GM23338 (cell line): ENCODE results near the gene WEE2. TPM values are rescaled to one million over a fixed set of nuclear protein-coding genes. Genes with fewer than 3 reads are reported as not detected.

Experiments
- ATAC-seq: fragments of 200-7000 bp; cut with Tn5 transposase; 3 replicates; pipeline ENCODE4 v1.9.1; 2020
- DNase-seq: peaks from one replicate; pipeline ENCODE4 v3.0.0-alpha.2; 2015; ENCODE audit warnings: low spot score
- H2AFZ ChIP-seq: fragments of 200-600 bp; sonication (generic); 2 replicates; pipeline ENCODE4 v1.8.0; 2016; ENCODE audit warnings: antibody characterized with exemption, mild to moderate bottlenecking, moderate library complexity
- H3F3A ChIP-seq: fragments of 200-600 bp; sonication (generic); replicated peaks from 2 replicates; pipeline ENCODE4 v1.8.0; 2017; ENCODE audit warnings: antibody characterized with exemption, mixed run types, low read depth
- H3K27ac ChIP-seq: fragments of 200-600 bp; sonication (generic); 2 replicates; pipeline ENCODE4 v1.6.1; 2016; ENCODE audit warnings: low read depth
- H3K27me3 ChIP-seq: fragments of 200-600 bp; sonication (generic); 2 replicates; pipeline ENCODE4 v1.8.0; 2016; ENCODE audit warnings: mild to moderate bottlenecking, mixed run types, moderate library complexity; ENCODE audit not compliant: insufficient read depth
- H3K36me3 ChIP-seq: fragments of 200-600 bp; sonication (generic); 2 replicates; pipeline ENCODE4 v1.8.0; 2016; ENCODE audit warnings: mild to moderate bottlenecking; ENCODE audit not compliant: insufficient read depth
- H3K4me1 ChIP-seq: fragments of 200-600 bp; sonication (generic); 2 replicates; pipeline ENCODE4 v1.8.0; 2016; ENCODE audit warnings: mild to moderate bottlenecking, moderate library complexity; ENCODE audit not compliant: insufficient read depth
- H3K4me2 ChIP-seq: fragments of 200-600 bp; sonication (generic); 2 replicates; pipeline ENCODE4 v1.7.1; 2017; ENCODE audit warnings: mixed run types
- H3K4me3 ChIP-seq: fragments of 200-600 bp; sonication (generic); 2 replicates; pipeline ENCODE4 v1.6.1; 2016; ENCODE audit warnings: mixed run types
- H3K79me2 ChIP-seq: fragments of 200-600 bp; sonication (generic); replicated peaks from 2 replicates; pipeline ENCODE4 v1.8.0; 2017; ENCODE audit warnings: mild to moderate bottlenecking; ENCODE audit not compliant: insufficient read depth
- H3K9me2 ChIP-seq: fragments of 200-600 bp; sonication (generic); 2 replicates; pipeline ENCODE4 v1.8.0; 2017; ENCODE audit not compliant: insufficient read depth
- H4K20me1 ChIP-seq: fragments of 200-600 bp; sonication (generic); replicated peaks from 2 replicates; pipeline ENCODE4 v1.8.0; 2017; ENCODE audit warnings: mild to moderate bottlenecking; ENCODE audit not compliant: insufficient read depth
- H3K27ac Mint-ChIP-seq: 2 replicates; pipeline ENCODE4 v1.8.0; 2020; ENCODE audit warnings: inconsistent platforms, mild to moderate bottlenecking, moderate library complexity, mixed read lengths
- H3K27me3 Mint-ChIP-seq: 3 replicates; pipeline ENCODE4 v1.8.0; 2022; ENCODE audit warnings: low read depth, mild to moderate bottlenecking, moderate library complexity, mixed read lengths, inconsistent platforms; ENCODE audit not compliant: insufficient read depth, poor library complexity
- H3K36me3 Mint-ChIP-seq: 3 replicates; pipeline ENCODE4 v1.8.0; 2021; ENCODE audit warnings: low read depth, mild to moderate bottlenecking, inconsistent platforms, moderate library complexity, mixed read lengths
- H3K4me1 Mint-ChIP-seq: 3 replicates; pipeline ENCODE4 v1.8.0; 2020; ENCODE audit warnings: mild to moderate bottlenecking, inconsistent platforms, mixed read lengths
- H3K4me3 Mint-ChIP-seq: 3 replicates; pipeline ENCODE4 v1.8.0; 2021; ENCODE audit warnings: moderate library complexity, mild to moderate bottlenecking, inconsistent platforms, mixed read lengths
- H3K9me3 Mint-ChIP-seq: 3 replicates; pipeline ENCODE4 v1.8.0; 2020; ENCODE audit warnings: moderate library complexity, mild to moderate bottlenecking, inconsistent platforms, mixed read lengths
- CREB1 ChIP-seq: fragments of 250-450 bp; sonication (Bioruptor Pico); IDR thresholded peaks from 2 replicates; pipeline ENCODE4 v1.5.0; 2020; ENCODE audit warnings: low read depth, mild to moderate bottlenecking, moderate library complexity
- CTCF ChIP-seq, 2 experiments: fragments of 200-600 bp in 1 of 2; sonication (generic) in 1 of 2; conservative IDR thresholded peaks; 2 replicates each; pipeline versions ENCODE4 v1.5.1 to v1.6.1; 2016 to 2017; ENCODE audit warnings: antibody characterized with exemption in 2 of 2, low read depth in 2 of 2, mild to moderate bottlenecking in 2 of 2, moderate library complexity in 1 of 2
- EZH2phosphoT487 ChIP-seq: fragments of 200-600 bp; sonication (generic); IDR thresholded peaks from one replicate; pipeline ENCODE4 v1.8.1; 2018; ENCODE audit warnings: antibody characterized with exemption; ENCODE audit not compliant: unreplicated experiment
- POLR2AphosphoS5 ChIP-seq: IDR thresholded peaks from 2 replicates; pipeline ENCODE4 v1.6.1; 2016; ENCODE audit warnings: antibody characterized with exemption, low read depth
- STAT1 ChIP-seq: IDR thresholded peaks from one replicate; pipeline ENCODE4 v1.6.1; 2016; ENCODE audit warnings: antibody characterized with exemption; ENCODE audit not compliant: unreplicated experiment
- ZNF114 ChIP-seq: fragments of 250-450 bp; sonication (Bioruptor Pico); IDR thresholded peaks from 2 replicates; pipeline ENCODE4 v1.5.0; 2020; ENCODE audit warnings: mild to moderate bottlenecking, moderate library complexity
- polyA plus RNA-seq: library from polyadenylated mRNA; unstranded; fragments of >200 nt; fragmentation: Nextera tagmentation; extraction: Ambion mirVana; gene quantifications from 2 replicates; pipeline ENCODE4 v1.2.1, GENCODE V29; 2016
- total RNA-seq: library from RNA; depleted of rRNA; stranded (reverse); fragments of >200 nt; shearing (Covaris generic); gene quantifications from 2 replicates; pipeline ENCODE4 v1.2.3, GENCODE V29; 2014
- TF ChIP-seq, protein P1 (sequence below): fragments of 250-450 bp; sonication (Bioruptor Pico); IDR thresholded peaks from 2 replicates; pipeline ENCODE4 v1.5.0; 2020; ENCODE audit warnings: mild to moderate bottlenecking, moderate library complexity

Gene WEE2
- total and polyA plus RNA-seq, 2 experiments from 2014 or later: not detected

DNA sequence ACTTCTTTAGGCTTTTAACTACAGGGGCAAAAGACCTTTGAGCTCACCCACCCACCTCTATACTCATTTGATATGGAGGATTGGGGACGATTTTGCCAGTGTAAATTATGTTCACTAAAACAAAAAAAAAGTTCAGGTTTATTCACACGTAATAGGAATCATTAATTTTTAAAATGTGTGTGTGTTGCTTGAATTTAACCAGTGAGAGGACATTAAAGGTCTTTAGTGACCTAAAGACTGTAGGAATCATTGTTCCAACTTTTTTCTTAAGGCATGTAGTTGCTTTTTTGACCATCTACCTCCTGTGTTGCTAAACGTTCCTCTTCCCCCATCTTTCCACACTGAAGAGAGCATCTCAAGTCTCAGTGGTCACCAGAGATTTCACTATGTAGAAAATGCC lies 31.1 kb downstream of the WEE2 start:
- Mint-ChIP-seq H3K27me3 (peaks cover 4% of the 10 kb centered on the region), H3K27ac (peak overlapping the region; percentile 60), H3K4me3 (peak overlapping the region; percentile 99), H3K36me3 (peaks cover 51% of the 10 kb centered on the region), H3K9me3 (no peaks in the 10 kb centered on the region), H3K4me1 (peaks cover 17% of the 10 kb centered on the region)
- TF ChIP-seq ZNF114 (CRISPR knock-in tag): no peak
- no peak for TF ChIP-seq CTCF (conservative IDR thresholded peaks at IDR 0.05; ENCODE audit: low read depth in 2 of 2)
- no peak for TF ChIP-seq CREB1 (CRISPR knock-in tag)
- TF ChIP-seq POLR2AphosphoS5: no peak
- TF ChIP-seq, protein P1, sequence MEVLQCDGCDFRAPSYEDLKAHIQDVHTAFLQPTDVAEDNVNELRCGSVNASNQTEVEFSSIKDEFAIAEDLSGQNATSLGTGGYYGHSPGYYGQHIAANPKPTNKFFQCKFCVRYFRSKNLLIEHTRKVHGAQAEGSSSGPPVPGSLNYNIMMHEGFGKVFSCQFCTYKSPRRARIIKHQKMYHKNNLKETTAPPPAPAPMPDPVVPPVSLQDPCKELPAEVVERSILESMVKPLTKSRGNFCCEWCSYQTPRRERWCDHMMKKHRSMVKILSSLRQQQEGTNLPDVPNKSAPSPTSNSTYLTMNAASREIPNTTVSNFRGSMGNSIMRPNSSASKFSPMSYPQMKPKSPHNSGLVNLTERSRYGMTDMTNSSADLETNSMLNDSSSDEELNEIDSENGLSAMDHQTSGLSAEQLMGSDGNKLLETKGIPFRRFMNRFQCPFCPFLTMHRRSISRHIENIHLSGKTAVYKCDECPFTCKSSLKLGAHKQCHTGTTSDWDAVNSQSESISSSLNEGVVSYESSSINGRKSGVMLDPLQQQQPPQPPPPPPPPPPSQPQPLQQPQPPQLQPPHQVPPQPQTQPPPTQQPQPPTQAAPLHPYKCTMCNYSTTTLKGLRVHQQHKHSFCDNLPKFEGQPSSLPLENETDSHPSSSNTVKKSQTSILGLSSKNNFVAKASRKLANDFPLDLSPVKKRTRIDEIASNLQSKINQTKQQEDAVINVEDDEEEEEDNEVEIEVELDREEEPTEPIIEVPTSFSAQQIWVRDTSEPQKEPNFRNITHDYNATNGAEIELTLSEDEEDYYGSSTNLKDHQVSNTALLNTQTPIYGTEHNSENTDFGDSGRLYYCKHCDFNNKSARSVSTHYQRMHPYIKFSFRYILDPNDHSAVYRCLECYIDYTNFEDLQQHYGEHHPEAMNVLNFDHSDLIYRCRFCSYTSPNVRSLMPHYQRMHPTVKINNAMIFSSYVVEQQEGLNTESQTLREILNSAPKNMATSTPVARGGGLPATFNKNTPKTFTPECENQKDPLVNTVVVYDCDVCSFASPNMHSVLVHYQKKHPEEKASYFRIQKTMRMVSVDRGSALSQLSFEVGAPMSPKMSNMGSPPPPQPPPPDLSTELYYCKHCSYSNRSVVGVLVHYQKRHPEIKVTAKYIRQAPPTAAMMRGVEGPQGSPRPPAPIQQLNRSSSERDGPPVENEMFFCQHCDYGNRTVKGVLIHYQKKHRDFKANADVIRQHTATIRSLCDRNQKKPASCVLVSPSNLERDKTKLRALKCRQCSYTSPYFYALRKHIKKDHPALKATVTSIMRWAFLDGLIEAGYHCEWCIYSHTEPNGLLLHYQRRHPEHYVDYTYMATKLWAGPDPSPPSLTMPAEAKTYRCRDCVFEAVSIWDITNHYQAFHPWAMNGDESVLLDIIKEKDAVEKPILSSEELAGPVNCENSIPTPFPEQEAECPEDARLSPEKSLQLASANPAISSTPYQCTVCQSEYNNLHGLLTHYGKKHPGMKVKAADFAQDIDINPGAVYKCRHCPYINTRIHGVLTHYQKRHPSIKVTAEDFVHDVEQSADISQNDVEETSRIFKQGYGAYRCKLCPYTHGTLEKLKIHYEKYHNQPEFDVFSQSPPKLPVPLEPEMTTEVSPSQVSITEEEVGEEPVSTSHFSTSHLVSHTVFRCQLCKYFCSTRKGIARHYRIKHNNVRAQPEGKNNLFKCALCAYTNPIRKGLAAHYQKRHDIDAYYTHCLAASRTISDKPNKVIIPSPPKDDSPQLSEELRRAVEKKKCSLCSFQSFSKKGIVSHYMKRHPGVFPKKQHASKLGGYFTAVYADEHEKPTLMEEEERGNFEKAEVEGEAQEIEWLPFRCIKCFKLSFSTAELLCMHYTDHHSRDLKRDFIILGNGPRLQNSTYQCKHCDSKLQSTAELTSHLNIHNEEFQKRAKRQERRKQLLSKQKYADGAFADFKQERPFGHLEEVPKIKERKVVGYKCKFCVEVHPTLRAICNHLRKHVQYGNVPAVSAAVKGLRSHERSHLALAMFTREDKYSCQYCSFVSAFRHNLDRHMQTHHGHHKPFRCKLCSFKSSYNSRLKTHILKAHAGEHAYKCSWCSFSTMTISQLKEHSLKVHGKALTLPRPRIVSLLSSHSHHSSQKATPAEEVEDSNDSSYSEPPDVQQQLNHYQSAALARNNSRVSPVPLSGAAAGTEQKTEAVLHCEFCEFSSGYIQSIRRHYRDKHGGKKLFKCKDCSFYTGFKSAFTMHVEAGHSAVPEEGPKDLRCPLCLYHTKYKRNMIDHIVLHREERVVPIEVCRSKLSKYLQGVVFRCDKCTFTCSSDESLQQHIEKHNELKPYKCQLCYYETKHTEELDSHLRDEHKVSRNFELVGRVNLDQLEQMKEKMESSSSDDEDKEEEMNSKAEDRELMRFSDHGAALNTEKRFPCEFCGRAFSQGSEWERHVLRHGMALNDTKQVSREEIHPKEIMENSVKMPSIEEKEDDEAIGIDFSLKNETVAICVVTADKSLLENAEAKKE (CRISPR knock-in tag): no peak
- TF ChIP-seq STAT1: no peak
- TF ChIP-seq EZH2phosphoT487: no peak
- Histone ChIP-seq H3K4me2 (peak overlapping the region; percentile 81), H4K20me1 (peaks cover 16% of the 10 kb centered on the region), H3F3A (0 out of 2 replicates have a peak, but pooled peaks cover 3% of the 10 kb centered on the region), H3K4me1 (peaks cover 8% of the 10 kb centered on the region), H2AFZ (no peak overlapping the region), H3K27ac (peak overlapping the region; percentile 43), H3K36me3 (peaks cover 47% of the 10 kb centered on the region), H3K27me3 (no peaks in the 10 kb centered on the region), H3K9me2 (no peaks in the 10 kb centered on the region), H3K4me3 (peak overlapping the region; percentile 63), H3K79me2 (peaks cover 38% of the 10 kb centered on the region)
- ATAC-seq (no peak), DNase-seq (no peak)
